ENCODE measurements around the gene WDR46.

The WDR46 gene

GRCh38 chr6:33298773-33299236 is 9.8 kb upstream of the WDR46 start, which contains the start of gene RGL2:
RGL2 (minus strand) TSS chr6:33298942; CDS start chr6:33298610, 332 bp downstream.
- no peak for TF ChIP-seq CTCF (IDR thresholded peaks at IDR 0.05; ENCODE audit: extremely low read depth, missing control alignments)
- peak; percentile 69 for DNase-seq (ENCODE audit: low spot score)

- peak; percentile 84 for DNase-seq (ENCODE audit: low spot score)
- TF ChIP-seq CTCF (IDR thresholded peaks at IDR 0.05; ENCODE audit: extremely low read depth, missing control alignments) = no peak
Measured at GRCh38 chr6:33297956-33298772, 9.1 kb upstream of the WDR46 start.

GRCh38 chr6:33297406-33297955 is 8.4 kb upstream of the WDR46 start:
- DNase-seq (ENCODE audit: low spot score) = peak; percentile 57
- TF ChIP-seq CTCF (IDR thresholded peaks at IDR 0.05; ENCODE audit: extremely low read depth, missing control alignments) = no peak

- no peak for TF ChIP-seq CTCF (IDR thresholded peaks at IDR 0.05; ENCODE audit: extremely low read depth, missing control alignments)
- DNase-seq (ENCODE audit: low spot score) = no peak
Measured at GRCh38 chr6:33296797-33297405, 7.9 kb upstream of the WDR46 start.

GRCh38 chr6:33295621-33296369 is 6.8 kb upstream of the WDR46 start:
- DNase-seq (ENCODE audit: low spot score) = no peak
- no peak for TF ChIP-seq CTCF (IDR thresholded peaks at IDR 0.05; ENCODE audit: extremely low read depth, missing control alignments)

- no peak for TF ChIP-seq CTCF (IDR thresholded peaks at IDR 0.05; ENCODE audit: extremely low read depth, missing control alignments)
Measured at GRCh38 chr6:33294086-33294823, 5.2 kb upstream of the WDR46 start.

More at GRCh38 chr6:33294086-33294823, 5.2 kb upstream of the WDR46 start:
- DNase-seq (ENCODE audit: low spot score) = no peak
